ENCODE measurements around the gene DNASE2B.
"Not testable (repeated sequence)": the region's sequence is repeated elsewhere in the genome, so short reads cannot be mapped to it uniquely, and the experiment has no call there.

Gene DNASE2B

GRCh38 chr1:84442256-84442655, 44.0 kb downstream of the DNASE2B start:
- ChIA-PET CTCF (interaction anchor here (0.6 to 14.4 kb wide), 37 partner anchors 9 to 510 kb away, joined by 3 to 188 read pairs (median 4); partner anchors contain the start of genes CTBS, GNG5 and SPATA1), POLR2A (interaction anchor here (0.9 kb wide), 1 partner anchor 64 kb away, joined by 3 read pairs; the partner anchor contains the start of genes GNG5 and SPATA1)
- DNase-seq (ENCODE audit: low read depth, low spot score): peak; percentile 82
- TF ChIP-seq CTCF (IDR thresholded peaks at IDR 0.05; ENCODE audit: insufficient read depth, low read length, missing control alignments): peak; percentile 54
- H3K4me3 ChIP-seq (ENCODE audit: low read depth, low read length): no peak overlapping the region

GRCh38 chr1:84442747-84443646, 44.7 kb downstream of the DNASE2B start:
- not testable (repeated sequence) for DNase-seq (ENCODE audit: low read depth, low spot score)

GRCh38 chr1:84448704-84449103, 50.4 kb downstream of the DNASE2B start:
- POLR2A ChIA-PET; CTCF ChIA-PET; DNase-seq (ENCODE audit: low read depth, low spot score); H3K4me3 ChIP-seq (ENCODE audit: low read depth, low read length): not testable (repeated sequence)

More at GRCh38 chr1:84442747-84443646, 44.7 kb downstream of the DNASE2B start:
- POLR2A ChIA-PET: interaction anchor here (0.9 kb wide), 1 partner anchor 63 kb away, joined by 3 read pairs; the partner anchor contains the start of genes GNG5 and SPATA1
- H3K4me3 ChIP-seq (ENCODE audit: low read depth, low read length): not testable (repeated sequence)
- CTCF ChIA-PET: interaction anchor here (0.6 to 14.4 kb wide), 37 partner anchors 9 to 511 kb away, joined by 3 to 188 read pairs (median 4); partner anchors contain the start of genes CTBS, GNG5 and SPATA1

- CTCF ChIA-PET: interaction anchor here (1.5 kb wide), 1 partner anchor 13 kb away, joined by 5 read pairs; no protein-coding TSS in a partner anchor
- POLR2A ChIA-PET: no interaction called here
- DNase-seq (ENCODE audit: low read depth, low spot score): no peak
- no peak for TF ChIP-seq CTCF (IDR thresholded peaks at IDR 0.05; ENCODE audit: insufficient read depth, low read length, missing control alignments)
- H3K4me3 ChIP-seq (ENCODE audit: low read depth, low read length): no peak overlapping the region
These were observed 52.6 kb downstream of the DNASE2B start for GRCh38 chr1:84450910-84451309.

- no peak for DNase-seq (ENCODE audit: low read depth, low spot score)
- CTCF ChIA-PET: interaction anchor here (0.5 to 1.6 kb wide), 7 partner anchors 10 to 483 kb away, joined by 3 to 8 read pairs (median 3); no protein-coding TSS in a partner anchor
- POLR2A ChIA-PET: no interaction called here
- no peak overlapping the region for H3K4me3 ChIP-seq (ENCODE audit: low read depth, low read length)
- TF ChIP-seq CTCF (IDR thresholded peaks at IDR 0.05; ENCODE audit: insufficient read depth, low read length, missing control alignments): no peak
These were observed 54.2 kb downstream of the DNASE2B start for GRCh38 chr1:84452436-84452835.

- no peak for TF ChIP-seq CTCF (IDR thresholded peaks at IDR 0.05; ENCODE audit: insufficient read depth, low read length, missing control alignments)
- no peak for DNase-seq (ENCODE audit: low read depth, low spot score)
- no peak overlapping the region for H3K4me3 ChIP-seq (ENCODE audit: low read depth, low read length)
- ChIA-PET POLR2A (no interaction called here), CTCF (interaction anchor here (0.7 to 1.3 kb wide), 3 partner anchors 28 to 289 kb away, joined by 3 to 4 read pairs (median 3); no protein-coding TSS in a partner anchor)
These were observed 63.8 kb downstream of the DNASE2B start for GRCh38 chr1:84462118-84462517.

All from AG04449 (cell line).